SU-DHL-6 (cell line): ENCODE results near the gene BSG.

ENCODE experiments used
- H2AFZ ChIP-seq: fragments of 200-600 bp; sonication (generic); 2 replicates; pipeline ENCODE4 v1.6.1; 2014; ENCODE audit warnings: low read depth, mild to moderate bottlenecking, moderate library complexity, mixed read lengths, antibody characterized with exemption, low read length; ENCODE audit not compliant: severe bottlenecking
- H3F3A ChIP-seq: fragments of 200-600 bp; shearing (Covaris generic); 2 replicates; pipeline ENCODE4 v1.6.0; 2016; ENCODE audit warnings: antibody characterized with exemption, mild to moderate bottlenecking; ENCODE audit not compliant: insufficient read depth
- H3K27ac ChIP-seq: fragments of 200-600 bp; sonication (generic); 2 replicates; pipeline ENCODE4 v1.5.1; 2016; ENCODE audit warnings: low read depth, mild to moderate bottlenecking, low read length, moderate library complexity, mixed read lengths
- H3K27me3 ChIP-seq: fragments of 200-600 bp; sonication (generic), shearing (Covaris generic); 2 replicates; pipeline ENCODE4 v1.6.0; 2014; ENCODE audit warnings: mild to moderate bottlenecking, low read length
- H3K36me3 ChIP-seq: fragments of 200-600 bp; sonication (generic); 2 replicates; pipeline ENCODE4 v1.6.1; 2014; ENCODE audit warnings: mild to moderate bottlenecking, low read length, mixed read lengths
- H3K4me2 ChIP-seq: fragments of 300-600, 200-600 bp; shearing (Covaris generic), sonication (generic); 2 replicates; pipeline ENCODE4 v1.6.0; 2014; ENCODE audit warnings: low read length, low read depth, mild to moderate bottlenecking; ENCODE audit not compliant: poor library complexity, severe bottlenecking
- H3K4me3 ChIP-seq: fragments of 200-600 bp; sonication (generic); 2 replicates; pipeline ENCODE4 v1.5.1; 2014; ENCODE audit warnings: antibody characterized with exemption, low read length, mild to moderate bottlenecking, mixed read lengths; ENCODE audit not compliant: insufficient read depth, poor library complexity, severe bottlenecking
- H3K79me2 ChIP-seq: fragments of 200-600 bp; sonication (generic); 2 replicates; pipeline ENCODE4 v1.6.1; 2014; ENCODE audit warnings: mild to moderate bottlenecking, low read length, moderate library complexity; ENCODE audit not compliant: insufficient read depth
- H3K9ac ChIP-seq: fragments of 200-600 bp; sonication (generic); 2 replicates; pipeline ENCODE4 v1.7.0; 2014; ENCODE audit warnings: mild to moderate bottlenecking, low read length
- H3K9me2 ChIP-seq: fragments of 200-600 bp; sonication (generic); replicated peaks from 2 replicates; pipeline ENCODE4 v1.6.1; 2014; ENCODE audit warnings: low read length; ENCODE audit not compliant: insufficient read depth
- H3K9me3 ChIP-seq: fragments of 200-600 bp; sonication (generic); 2 replicates; pipeline ENCODE4 v1.6.1; 2014; ENCODE audit warnings: low read length, mixed read lengths; ENCODE audit not compliant: insufficient read depth
- H4K20me1 ChIP-seq: fragments of 200-600 bp; sonication (generic); 2 replicates; pipeline ENCODE4 v1.6.1; 2014; ENCODE audit warnings: low read depth, mild to moderate bottlenecking, antibody characterized with exemption, low read length, moderate library complexity, mixed read lengths
- EZH2phosphoT487 ChIP-seq: fragments of 200-600 bp; sonication (generic), shearing (Covaris generic); conservative IDR thresholded peaks from 2 replicates; pipeline ENCODE4 v1.6.1; 2018; ENCODE audit warnings: mild to moderate bottlenecking, antibody characterized with exemption, low read length, moderate library complexity, mixed read lengths
- TF ChIP-seq, protein P1 (sequence below): fragments of 200-600 bp; sonication (generic); IDR thresholded peaks from one replicate; pipeline ENCODE4 v1.5.1; 2017; ENCODE audit warnings: antibody characterized with exemption, mild to moderate bottlenecking, low read length, moderate library complexity; ENCODE audit not compliant: insufficient read depth, poor library complexity, severe bottlenecking

Gene BSG

DNA sequence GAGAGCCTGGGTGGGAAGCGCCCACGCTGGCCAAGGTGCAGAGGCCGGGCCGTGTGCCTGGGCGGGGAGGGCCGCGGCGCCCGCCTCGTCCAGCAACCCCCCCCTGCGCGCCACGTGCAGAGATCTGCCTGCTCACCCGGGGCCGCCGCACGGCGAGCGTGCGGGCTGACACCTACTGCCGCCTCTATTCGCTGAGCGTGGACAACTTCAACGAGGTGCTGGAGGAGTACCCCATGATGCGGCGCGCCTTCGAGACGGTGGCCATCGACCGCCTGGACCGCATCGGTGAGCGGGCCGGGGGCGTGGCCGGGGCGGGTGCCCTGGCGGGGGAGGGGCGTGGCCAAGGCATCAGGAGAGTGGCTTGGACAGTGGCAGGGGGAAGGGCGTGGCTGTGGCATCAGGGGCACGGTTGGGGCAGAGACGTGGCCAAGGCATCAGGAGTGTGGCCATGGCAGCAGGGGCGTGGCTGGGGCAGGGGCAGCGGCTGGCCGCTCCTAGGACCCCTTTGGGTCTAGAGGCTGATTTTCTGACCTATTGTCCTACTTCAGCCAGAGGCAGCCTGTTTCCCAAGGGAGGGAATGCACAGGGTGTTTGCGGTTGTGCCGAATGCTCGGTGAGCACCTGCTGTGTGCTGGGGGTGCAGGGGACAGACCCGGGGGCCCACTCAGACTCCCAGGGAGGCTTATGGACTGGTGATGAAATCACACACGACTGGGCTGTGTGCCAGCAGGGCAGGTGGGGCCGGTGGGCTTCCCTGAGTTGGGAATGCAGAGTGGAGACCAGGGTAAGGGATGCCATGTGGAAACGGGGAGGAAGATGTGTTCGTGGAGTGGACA is 41.6 kb downstream of the BSG start:
- H3F3A ChIP-seq, result no peaks in the 10 kb centered on the region
- H3K4me3 ChIP-seq, result no peak overlapping the region
- no peaks in the 10 kb centered on the region for H3K9me2 ChIP-seq
- no peaks in the 10 kb centered on the region for H3K79me2 ChIP-seq
- no peaks in the 10 kb centered on the region for H3K27me3 ChIP-seq
- H3K9ac ChIP-seq, result no peak overlapping the region
- no peak overlapping the region for H3K27ac ChIP-seq
- TF ChIP-seq, protein P1, sequence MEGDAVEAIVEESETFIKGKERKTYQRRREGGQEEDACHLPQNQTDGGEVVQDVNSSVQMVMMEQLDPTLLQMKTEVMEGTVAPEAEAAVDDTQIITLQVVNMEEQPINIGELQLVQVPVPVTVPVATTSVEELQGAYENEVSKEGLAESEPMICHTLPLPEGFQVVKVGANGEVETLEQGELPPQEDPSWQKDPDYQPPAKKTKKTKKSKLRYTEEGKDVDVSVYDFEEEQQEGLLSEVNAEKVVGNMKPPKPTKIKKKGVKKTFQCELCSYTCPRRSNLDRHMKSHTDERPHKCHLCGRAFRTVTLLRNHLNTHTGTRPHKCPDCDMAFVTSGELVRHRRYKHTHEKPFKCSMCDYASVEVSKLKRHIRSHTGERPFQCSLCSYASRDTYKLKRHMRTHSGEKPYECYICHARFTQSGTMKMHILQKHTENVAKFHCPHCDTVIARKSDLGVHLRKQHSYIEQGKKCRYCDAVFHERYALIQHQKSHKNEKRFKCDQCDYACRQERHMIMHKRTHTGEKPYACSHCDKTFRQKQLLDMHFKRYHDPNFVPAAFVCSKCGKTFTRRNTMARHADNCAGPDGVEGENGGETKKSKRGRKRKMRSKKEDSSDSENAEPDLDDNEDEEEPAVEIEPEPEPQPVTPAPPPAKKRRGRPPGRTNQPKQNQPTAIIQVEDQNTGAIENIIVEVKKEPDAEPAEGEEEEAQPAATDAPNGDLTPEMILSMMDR, result no peak
- no peak for TF ChIP-seq EZH2phosphoT487
- H3K36me3 ChIP-seq, result no peaks in the 10 kb centered on the region
- H4K20me1 ChIP-seq, result no peaks in the 10 kb centered on the region
- H2AFZ ChIP-seq, result no peak overlapping the region
- no peak overlapping the region for H3K4me2 ChIP-seq
- H3K9me3 ChIP-seq, result no peaks in the 10 kb centered on the region

DNA sequence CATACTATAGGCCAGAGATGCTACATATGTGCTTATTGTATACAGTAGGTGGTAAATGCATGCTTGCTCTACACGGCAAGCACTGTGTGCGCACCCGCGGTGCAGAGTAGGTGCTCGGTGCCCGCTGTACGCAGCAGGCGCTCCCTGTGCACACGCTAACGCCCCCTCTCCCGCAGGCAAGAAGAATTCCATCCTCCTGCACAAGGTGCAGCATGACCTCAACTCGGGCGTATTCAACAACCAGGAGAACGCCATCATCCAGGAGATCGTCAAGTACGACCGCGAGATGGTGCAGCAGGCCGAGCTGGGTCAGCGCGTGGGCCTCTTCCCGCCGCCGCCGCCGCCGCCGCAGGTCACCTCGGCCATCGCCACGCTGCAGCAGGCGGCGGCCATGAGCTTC is 43.2 kb downstream of the BSG start:
- Histone ChIP-seq H3K9me2 (no peaks in the 10 kb centered on the region), H2AFZ (no peak overlapping the region), H4K20me1 (no peaks in the 10 kb centered on the region), H3K27ac (no peak overlapping the region), H3K4me3 (no peak overlapping the region), H3K79me2 (no peaks in the 10 kb centered on the region), H3K27me3 (no peaks in the 10 kb centered on the region), H3K9ac (no peak overlapping the region), H3K4me2 (no peak overlapping the region), H3K36me3 (no peaks in the 10 kb centered on the region), H3K9me3 (no peaks in the 10 kb centered on the region), H3F3A (no peaks in the 10 kb centered on the region)
- no peak for TF ChIP-seq EZH2phosphoT487
- TF ChIP-seq, protein P1, result no peak

DNA sequence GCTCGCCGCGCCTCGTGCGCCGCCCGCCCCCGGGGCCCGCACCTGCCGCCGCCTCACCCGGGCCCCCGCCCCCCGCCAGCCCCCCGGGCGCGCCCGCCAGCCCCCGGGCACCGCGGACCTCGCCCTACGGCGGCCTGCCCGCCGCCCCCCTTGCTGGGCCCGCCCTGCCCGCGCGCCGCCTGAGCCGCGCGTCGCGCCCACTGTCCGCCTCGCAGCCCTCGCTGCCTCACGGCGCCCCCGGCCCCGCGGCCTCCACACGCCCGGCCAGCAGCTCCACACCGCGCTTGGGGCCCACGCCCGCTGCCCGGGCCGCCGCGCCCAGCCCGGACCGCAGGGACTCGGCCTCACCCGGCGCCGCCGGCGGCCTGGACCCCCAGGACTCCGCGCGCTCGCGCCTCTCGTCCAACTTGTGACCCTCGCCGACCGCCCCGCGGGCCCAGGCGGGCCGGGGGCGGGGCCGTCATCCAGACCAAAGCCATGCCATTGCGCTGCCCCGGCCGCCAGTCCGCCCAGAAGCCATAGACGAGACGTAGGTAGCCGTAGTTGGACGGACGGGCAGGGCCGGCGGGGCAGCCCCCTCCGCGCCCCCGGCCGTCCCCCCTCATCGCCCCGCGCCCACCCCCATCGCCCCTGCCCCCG is 43.8 kb downstream of the BSG start:
- TF ChIP-seq, protein P1, result no peak
- TF ChIP-seq EZH2phosphoT487, result no peak
- H3K9me3 ChIP-seq, result no peaks in the 10 kb centered on the region
- H3F3A ChIP-seq, result no peaks in the 10 kb centered on the region
- H3K9me2 ChIP-seq, result no peaks in the 10 kb centered on the region
- no peaks in the 10 kb centered on the region for H4K20me1 ChIP-seq
- H3K36me3 ChIP-seq, result no peaks in the 10 kb centered on the region
- H3K79me2 ChIP-seq, result no peaks in the 10 kb centered on the region
- no peak overlapping the region for H3K9ac ChIP-seq
- H3K4me2 ChIP-seq, result no peak overlapping the region
- no peak overlapping the region for H2AFZ ChIP-seq
- no peaks in the 10 kb centered on the region for H3K27me3 ChIP-seq
- no peak overlapping the region for H3K27ac ChIP-seq
- no peak overlapping the region for H3K4me3 ChIP-seq
